ENCODE data around the gene PLVAP. TPM values are rescaled to one million over a fixed set of nuclear protein-coding genes. Genes with fewer than 3 reads are reported as not detected.

Gene PLVAP
- total RNA-seq, 1 donor from 2014 or later = 0.12 TPM

DNA sequence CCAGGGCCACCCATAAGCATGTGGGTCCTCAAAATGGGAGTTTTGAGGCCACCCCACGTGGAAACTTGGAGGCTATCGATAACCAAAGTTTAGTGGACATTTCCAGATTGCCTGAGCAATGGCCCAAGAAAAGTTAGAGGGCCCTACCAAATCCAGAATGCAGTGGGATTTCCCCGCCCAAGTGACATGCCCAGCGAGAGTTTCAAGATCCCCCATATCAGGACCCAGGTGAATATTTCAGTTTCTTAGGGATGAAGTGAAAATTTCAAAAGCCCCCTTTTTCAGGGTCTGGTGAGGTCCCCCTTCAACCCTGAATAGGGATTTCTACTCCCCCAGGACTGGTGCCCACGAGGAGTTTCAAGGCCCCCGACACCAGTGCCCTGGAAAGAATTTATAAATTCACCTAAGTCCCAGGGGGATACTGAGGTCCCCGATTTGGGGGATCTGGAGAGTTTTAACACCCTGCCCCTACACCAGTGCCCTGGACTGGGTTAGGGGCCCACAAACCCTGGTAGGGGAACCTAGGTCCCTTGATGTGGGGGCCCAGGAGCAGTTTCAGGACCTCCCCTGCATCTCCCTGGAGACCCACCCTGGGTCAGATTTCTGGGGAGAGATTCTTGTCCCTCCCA, 27.6 kb upstream of the PLVAP start:
- Mint-ChIP-seq H3K9me3 (ENCODE audit: low read depth) (no peaks in the 10 kb centered on the region), H3K4me3 (ENCODE audit: low read depth) (no peak overlapping the region), H3K27ac (no peak overlapping the region), H3K4me1 (ENCODE audit: low read depth) (peaks cover 9% of the 10 kb centered on the region), H3K36me3 (ENCODE audit: insufficient read depth) (no peaks in the 10 kb centered on the region), H3K27me3 (peaks cover 3% of the 10 kb centered on the region)
- no peak for DNase-seq (ENCODE audit: low spot score, unreplicated experiment)
- no peak for TF ChIP-seq CTCF (IDR thresholded peaks at IDR 0.05; ENCODE audit: unreplicated experiment)

- Mint-ChIP-seq H3K4me3 (ENCODE audit: low read depth) (no peak overlapping the region), H3K27ac (no peak overlapping the region), H3K36me3 (ENCODE audit: insufficient read depth) (no peaks in the 10 kb centered on the region), H3K27me3 (peaks cover 3% of the 10 kb centered on the region), H3K4me1 (ENCODE audit: low read depth) (peaks cover 9% of the 10 kb centered on the region), H3K9me3 (ENCODE audit: low read depth) (no peaks in the 10 kb centered on the region)
- DNase-seq (ENCODE audit: low spot score, unreplicated experiment) = no peak
- no peak for TF ChIP-seq CTCF (IDR thresholded peaks at IDR 0.05; ENCODE audit: unreplicated experiment)
Observed at GRCh38 chr19:17404015-17404414, 26.9 kb upstream of the PLVAP start.

DNA sequence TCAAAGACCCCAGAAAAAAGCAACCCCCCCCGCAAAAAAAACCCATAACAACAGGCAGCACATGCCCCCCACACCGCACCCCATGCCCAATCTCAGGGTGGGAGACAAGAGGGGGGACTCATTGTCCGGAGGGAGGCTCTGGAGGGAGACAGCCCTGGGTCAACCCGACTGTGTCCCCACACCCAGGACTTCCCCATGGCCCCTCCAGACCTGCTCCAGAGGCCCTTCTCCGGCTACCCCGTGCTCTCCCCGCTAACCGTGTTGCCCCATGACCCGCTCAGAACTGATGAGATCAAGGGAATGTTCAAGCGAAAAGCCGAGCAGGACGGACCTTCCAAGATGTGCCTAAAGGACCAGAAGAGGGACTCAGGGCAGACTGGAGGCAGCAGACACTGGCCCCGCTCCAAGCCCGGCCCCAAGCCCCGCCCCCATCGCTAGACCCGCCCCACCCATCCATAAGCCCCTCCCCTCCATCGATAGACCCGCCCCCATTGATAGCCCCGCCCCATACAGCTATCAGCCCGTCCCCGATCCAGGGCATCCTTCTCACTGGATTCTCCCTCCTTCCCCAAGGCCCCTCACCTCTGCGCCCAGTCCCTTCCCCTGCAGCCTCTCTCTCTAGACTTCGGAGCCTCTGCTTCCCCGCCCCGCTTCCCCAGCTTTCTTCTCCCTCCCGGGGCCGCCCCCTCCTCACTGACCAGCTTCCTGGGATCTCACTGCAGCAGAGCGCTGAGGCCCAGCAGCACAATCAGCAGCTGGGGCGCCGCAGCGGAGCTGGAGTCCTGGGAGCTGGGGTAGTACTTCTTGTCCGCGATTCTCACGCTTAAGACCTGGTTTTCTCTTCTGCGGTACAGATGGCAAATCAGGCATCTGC, 26.1 kb upstream of the PLVAP start:
- H3K4me3 Mint-ChIP-seq (ENCODE audit: low read depth) = no peak overlapping the region
- H3K27me3 Mint-ChIP-seq = peaks cover 3% of the 10 kb centered on the region
- peaks cover 9% of the 10 kb centered on the region for H3K4me1 Mint-ChIP-seq (ENCODE audit: low read depth)
- no peak overlapping the region for H3K27ac Mint-ChIP-seq
- DNase-seq (ENCODE audit: low spot score, unreplicated experiment) = no peak
- no peak for TF ChIP-seq CTCF (IDR thresholded peaks at IDR 0.05; ENCODE audit: unreplicated experiment)
- no peaks in the 10 kb centered on the region for H3K9me3 Mint-ChIP-seq (ENCODE audit: low read depth)
- H3K36me3 Mint-ChIP-seq (ENCODE audit: insufficient read depth) = no peaks in the 10 kb centered on the region

DNA sequence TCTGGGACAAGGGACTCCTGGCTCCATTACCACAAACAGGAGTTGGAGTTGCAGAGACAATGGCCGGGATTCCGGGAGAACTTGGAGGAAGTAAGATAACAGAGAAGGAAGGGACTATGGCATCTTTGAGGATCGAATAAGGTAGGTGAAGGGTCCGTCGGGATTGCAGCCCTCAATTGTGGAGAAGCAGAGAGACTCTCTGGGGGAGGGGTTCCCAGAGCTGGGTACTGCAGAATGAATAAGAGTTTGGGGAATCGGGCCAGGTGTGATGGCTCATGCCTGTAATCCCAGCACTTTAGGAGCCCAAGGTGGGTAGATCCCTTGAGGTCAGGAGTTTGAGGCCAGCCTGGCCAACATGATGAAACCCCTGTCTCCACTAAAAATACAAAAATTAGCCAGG, 24.5 kb upstream of the PLVAP start:
- Mint-ChIP-seq H3K27me3 (peaks cover 3% of the 10 kb centered on the region), H3K9me3 (ENCODE audit: low read depth) (no peaks in the 10 kb centered on the region), H3K36me3 (ENCODE audit: insufficient read depth) (no peaks in the 10 kb centered on the region), H3K27ac (no peak overlapping the region), H3K4me3 (ENCODE audit: low read depth) (no peak overlapping the region), H3K4me1 (ENCODE audit: low read depth) (peaks cover 1% of the 10 kb centered on the region)
- DNase-seq (ENCODE audit: low spot score, unreplicated experiment) = no peak
- TF ChIP-seq CTCF (IDR thresholded peaks at IDR 0.05; ENCODE audit: unreplicated experiment) = no peak

DNA sequence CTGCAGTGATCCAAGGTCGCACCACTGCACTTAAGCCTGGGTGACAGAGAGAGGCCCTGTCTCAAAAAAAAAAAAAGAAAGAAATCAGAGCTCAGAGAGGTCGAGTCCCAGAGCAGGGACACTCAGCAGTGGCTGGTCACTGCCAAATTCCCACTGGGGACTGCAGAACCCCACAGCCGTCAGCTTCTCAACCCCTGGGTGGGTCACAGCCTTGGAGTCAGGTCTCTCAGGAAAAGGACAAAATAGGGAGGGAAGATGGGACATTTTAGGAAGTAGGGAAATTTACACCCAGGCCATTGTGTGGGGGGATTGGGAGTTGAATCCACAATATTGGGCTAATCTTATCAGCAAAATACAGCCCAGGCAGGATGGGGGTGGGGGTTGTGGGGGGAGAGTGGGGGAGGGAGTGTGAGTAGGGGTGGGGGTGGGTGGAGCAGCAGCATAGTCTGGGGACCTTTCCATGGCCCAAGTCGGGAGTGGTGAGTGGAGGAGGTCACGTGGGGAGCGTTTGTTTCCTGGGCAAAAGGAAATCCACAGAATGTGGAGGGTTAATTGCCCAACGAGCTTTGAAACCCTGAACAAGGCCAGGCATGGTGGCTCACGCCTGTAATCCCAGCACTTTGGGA, 21.9 kb upstream of the PLVAP start:
- Mint-ChIP-seq H3K4me1 (ENCODE audit: low read depth) (no peaks in the 10 kb centered on the region), H3K4me3 (ENCODE audit: low read depth) (no peak overlapping the region), H3K27me3 (peaks cover 3% of the 10 kb centered on the region), H3K36me3 (ENCODE audit: insufficient read depth) (no peaks in the 10 kb centered on the region), H3K27ac (peak overlapping the region; percentile 52), H3K9me3 (ENCODE audit: low read depth) (no peaks in the 10 kb centered on the region)
- no peak for TF ChIP-seq CTCF (IDR thresholded peaks at IDR 0.05; ENCODE audit: unreplicated experiment)
- DNase-seq (ENCODE audit: low spot score, unreplicated experiment) = no peak
